Activated CD8-positive, alpha-beta memory T cell treated with anti-CD3 and anti-CD28 coated beads, Interleukin-2, amount 50 U/mL, for 1 hour (primary cell): Measurements from ENCODE around the gene DSCAM.

Experiments
- DNase-seq: peaks from one replicate; pipeline ENCODE4 v3.0.0-alpha.2; 2020; ENCODE audit errors: extremely low read depth

DSCAM gene

GRCh38 chr21:40840401-40841125, 6.4 kb downstream of the DSCAM start:
- DNase-seq, result no peak

- no peak for DNase-seq
These were observed 7.4 kb downstream of the DSCAM start for GRCh38 chr21:40839521-40839920.

- DNase-seq, result no peak
These were observed 9.5 kb downstream of the DSCAM start for GRCh38 chr21:40837456-40837855.

- DNase-seq, result no peak
These were observed 11.7 kb downstream of the DSCAM start for GRCh38 chr21:40835184-40835694.

GRCh38 chr21:40833184-40833583, 13.8 kb downstream of the DSCAM start:
- DNase-seq, result no peak

- no peak for DNase-seq
These were observed 14.6 kb downstream of the DSCAM start for GRCh38 chr21:40832316-40832715.

GRCh38 chr21:40830836-40831235, 16.1 kb downstream of the DSCAM start:
- DNase-seq, result no peak

GRCh38 chr21:40829791-40830190, 17.2 kb downstream of the DSCAM start:
- DNase-seq, result no peak

- DNase-seq, result no peak
These were observed 17.6 kb downstream of the DSCAM start for GRCh38 chr21:40829308-40829707.

GRCh38 chr21:40827509-40827908, 19.4 kb downstream of the DSCAM start:
- DNase-seq, result no peak

- DNase-seq, result no peak
These were observed 27.7 kb downstream of the DSCAM start for GRCh38 chr21:40819071-40819900.

GRCh38 chr21:40813918-40814317, 33.0 kb downstream of the DSCAM start:
- no peak for DNase-seq

GRCh38 chr21:40809673-40810197, 37.2 kb downstream of the DSCAM start:
- DNase-seq, result no peak

GRCh38 chr21:40803101-40803500, 43.9 kb downstream of the DSCAM start:
- DNase-seq, result no peak

- no peak for DNase-seq
These were observed 46.8 kb downstream of the DSCAM start for GRCh38 chr21:40800126-40800525.

- no peak for DNase-seq
These were observed 49.1 kb downstream of the DSCAM start for GRCh38 chr21:40797891-40798290.

GRCh38 chr21:40797410-40797809, 49.5 kb downstream of the DSCAM start:
- no peak for DNase-seq

- DNase-seq, result no peak
These were observed 50.5 kb downstream of the DSCAM start for GRCh38 chr21:40796464-40796863.

- no peak for DNase-seq
These were observed 51.6 kb downstream of the DSCAM start for GRCh38 chr21:40795313-40795712.

GRCh38 chr21:40792691-40793456, 54.1 kb downstream of the DSCAM start:
- DNase-seq, result no peak

GRCh38 chr21:40788635-40789034, 58.3 kb downstream of the DSCAM start:
- no peak for DNase-seq

- no peak for DNase-seq
These were observed 63.6 kb downstream of the DSCAM start for GRCh38 chr21:40783404-40783803.
